ENCODE measurements around the gene ZZZ3. TPM values are rescaled to one million over a fixed set of nuclear protein-coding genes. Genes with fewer than 3 reads are reported as not detected.

ZZZ3 gene
- polyA plus RNA-seq, 1 experiment = 46.2 TPM

DNA sequence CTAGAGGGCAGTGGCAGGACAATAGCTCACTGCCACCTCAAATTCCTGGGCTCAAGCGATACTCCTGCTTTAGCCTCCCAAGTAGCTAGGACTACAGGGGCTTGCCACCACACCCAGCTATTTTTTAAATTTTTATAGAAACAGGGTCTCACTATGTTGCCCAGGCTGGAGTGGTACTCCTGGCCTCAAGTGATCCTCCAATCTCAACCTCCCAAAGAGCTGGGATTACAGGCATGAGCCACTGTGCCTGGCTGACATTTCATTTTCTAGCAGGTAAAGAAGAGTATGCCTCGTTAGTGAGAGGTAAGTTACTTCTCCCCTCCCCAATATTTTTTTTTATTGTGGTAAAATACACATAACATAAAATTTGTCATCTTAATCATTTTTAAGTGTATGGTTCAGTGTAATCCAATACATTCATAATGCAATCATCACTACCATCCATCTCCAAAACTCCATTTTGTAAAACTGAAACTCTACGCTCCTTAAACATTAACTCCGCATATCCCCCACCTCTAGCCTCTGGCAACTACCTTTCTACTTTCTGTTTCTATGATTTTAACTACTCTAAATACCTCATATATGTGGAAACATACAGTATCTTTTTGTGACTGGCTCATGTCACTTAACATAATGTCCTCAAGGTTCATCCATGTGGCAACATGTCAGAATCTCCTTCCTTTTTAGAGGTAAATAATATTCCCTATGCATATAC, 22.4 kb downstream of the ZZZ3 start:
- Histone ChIP-seq H3K9me3 (ENCODE audit: control insufficient read depth, insufficient read depth, low read length) (no peaks in the 10 kb centered on the region), H3K27ac (ENCODE audit: low read depth, low read length) (no peak overlapping the region), H3K27me3 (ENCODE audit: control insufficient read depth, insufficient read depth, low read length) (no peaks in the 10 kb centered on the region), H3K4me3 (ENCODE audit: low read depth, low read length) (no peak overlapping the region)
- CTCF ChIA-PET = interaction anchor here (0.7 kb wide), 1 partner anchor 56 kb away, joined by 3 read pairs; no protein-coding TSS in a partner anchor
- TF ChIP-seq, protein P1, sequence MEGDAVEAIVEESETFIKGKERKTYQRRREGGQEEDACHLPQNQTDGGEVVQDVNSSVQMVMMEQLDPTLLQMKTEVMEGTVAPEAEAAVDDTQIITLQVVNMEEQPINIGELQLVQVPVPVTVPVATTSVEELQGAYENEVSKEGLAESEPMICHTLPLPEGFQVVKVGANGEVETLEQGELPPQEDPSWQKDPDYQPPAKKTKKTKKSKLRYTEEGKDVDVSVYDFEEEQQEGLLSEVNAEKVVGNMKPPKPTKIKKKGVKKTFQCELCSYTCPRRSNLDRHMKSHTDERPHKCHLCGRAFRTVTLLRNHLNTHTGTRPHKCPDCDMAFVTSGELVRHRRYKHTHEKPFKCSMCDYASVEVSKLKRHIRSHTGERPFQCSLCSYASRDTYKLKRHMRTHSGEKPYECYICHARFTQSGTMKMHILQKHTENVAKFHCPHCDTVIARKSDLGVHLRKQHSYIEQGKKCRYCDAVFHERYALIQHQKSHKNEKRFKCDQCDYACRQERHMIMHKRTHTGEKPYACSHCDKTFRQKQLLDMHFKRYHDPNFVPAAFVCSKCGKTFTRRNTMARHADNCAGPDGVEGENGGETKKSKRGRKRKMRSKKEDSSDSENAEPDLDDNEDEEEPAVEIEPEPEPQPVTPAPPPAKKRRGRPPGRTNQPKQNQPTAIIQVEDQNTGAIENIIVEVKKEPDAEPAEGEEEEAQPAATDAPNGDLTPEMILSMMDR (IDR thresholded peaks at IDR 0.05; ENCODE audit: low read depth, low read length) = no peak
- POLR2A ChIA-PET = interaction anchor here (0.6 kb wide), 1 partner anchor 89 kb away, joined by 3 read pairs; no protein-coding TSS in a partner anchor
- no peak for DNase-seq (ENCODE audit: low read depth, low spot score)

DNA sequence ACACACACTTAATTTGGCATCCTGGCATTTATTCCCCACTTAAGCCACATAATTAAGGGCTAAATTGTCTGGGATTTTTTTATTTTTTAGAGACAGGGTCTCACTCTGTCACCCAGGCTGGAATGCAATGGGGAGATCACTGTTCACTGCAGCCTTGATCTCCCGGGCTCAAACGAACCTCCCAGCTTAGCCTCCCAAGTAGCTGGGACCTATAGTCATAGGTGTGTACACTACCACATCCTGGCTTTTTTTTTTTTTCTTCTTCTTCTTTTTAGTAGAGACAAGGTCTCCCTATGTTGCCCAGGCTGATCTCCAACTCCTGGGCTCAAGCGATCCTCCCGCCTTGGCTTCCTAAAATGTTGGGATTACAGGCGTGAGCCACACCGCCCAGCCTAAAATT, 24.2 kb downstream of the ZZZ3 start:
- ChIA-PET CTCF (no interaction called here), POLR2A (no interaction called here)
- TF ChIP-seq, protein P1 (IDR thresholded peaks at IDR 0.05; ENCODE audit: low read depth, low read length) = no peak

DNA sequence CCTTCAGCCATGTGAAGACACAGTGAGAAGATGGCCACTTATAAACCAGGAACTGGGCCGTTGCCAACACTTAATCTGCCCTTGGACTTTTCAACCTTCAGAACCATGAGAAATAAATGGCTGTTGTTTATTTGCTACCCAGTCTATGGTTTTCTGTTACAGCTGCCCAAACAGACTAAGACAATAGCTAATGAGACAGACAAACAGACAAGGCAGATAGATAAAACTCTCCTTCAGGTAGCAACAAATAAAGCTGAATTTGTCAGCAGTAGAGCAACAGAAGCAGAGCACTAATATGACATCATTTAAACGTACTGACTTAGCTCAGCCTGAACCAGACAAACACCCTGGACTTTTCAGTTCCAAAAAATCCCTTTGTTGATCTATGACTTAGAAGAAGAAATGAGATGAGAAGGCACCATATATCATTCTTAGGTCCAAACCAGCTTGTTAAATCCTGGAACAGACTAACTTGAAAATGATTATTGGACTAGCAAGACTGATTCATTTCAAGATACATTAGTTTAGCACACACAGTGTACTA, 27.0 kb downstream of the ZZZ3 start:
- DNase-seq (ENCODE audit: low read depth, low spot score) = no peak
- H3K4me3 ChIP-seq (ENCODE audit: low read depth, low read length) = no peak overlapping the region
- H3K9me3 ChIP-seq (ENCODE audit: control insufficient read depth, insufficient read depth, low read length) = peaks cover 3% of the 10 kb centered on the region; the same call in 1 of the 2 replicates
- TF ChIP-seq, protein P1 (IDR thresholded peaks at IDR 0.05; ENCODE audit: low read depth, low read length) = no peak
- no peaks in the 10 kb centered on the region for H3K27me3 ChIP-seq (ENCODE audit: control insufficient read depth, insufficient read depth, low read length)
- ChIA-PET CTCF (no interaction called here), POLR2A (no interaction called here)
- H3K27ac ChIP-seq (ENCODE audit: low read depth, low read length) = no peak overlapping the region

More for the DNA sequence above, 24.2 kb downstream of the ZZZ3 start:
- H3K4me3 ChIP-seq (ENCODE audit: low read depth, low read length) = no peak overlapping the region
- H3K27me3 ChIP-seq (ENCODE audit: control insufficient read depth, insufficient read depth, low read length) = no peaks in the 10 kb centered on the region
- H3K27ac ChIP-seq (ENCODE audit: low read depth, low read length) = no peak overlapping the region
- no peaks in the 10 kb centered on the region for H3K9me3 ChIP-seq (ENCODE audit: control insufficient read depth, insufficient read depth, low read length)
- no peak for DNase-seq (ENCODE audit: low read depth, low spot score)

DNA sequence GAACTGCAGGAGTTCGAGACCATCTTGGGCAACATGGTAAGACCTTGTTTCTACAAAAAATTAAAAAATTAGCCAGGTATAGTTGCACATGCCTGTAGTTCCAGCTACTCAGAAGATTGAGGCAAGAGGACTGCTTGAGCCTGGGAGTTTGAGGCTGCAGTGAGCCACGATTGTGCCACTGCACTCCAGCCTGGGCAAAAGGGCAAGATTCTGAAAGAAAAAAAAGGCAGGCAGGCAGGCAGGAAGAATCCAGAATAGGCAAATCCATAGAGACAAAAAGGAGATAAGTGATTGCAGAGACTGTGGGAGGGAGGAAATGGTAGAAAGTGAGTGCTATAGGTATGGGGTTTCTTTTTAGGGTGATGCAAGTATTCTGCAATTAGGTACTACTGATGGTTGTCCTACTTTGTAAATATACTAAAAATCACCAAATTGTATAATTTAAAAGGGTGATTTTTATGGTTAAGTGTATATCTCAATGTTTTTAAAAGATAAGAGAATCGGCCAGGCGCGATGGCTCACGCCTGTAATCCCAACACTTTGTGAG, 29.4 kb downstream of the ZZZ3 start:
- no peak overlapping the region for H3K4me3 ChIP-seq (ENCODE audit: low read depth, low read length)
- DNase-seq (ENCODE audit: low read depth, low spot score) = no peak
- H3K9me3 ChIP-seq (ENCODE audit: control insufficient read depth, insufficient read depth, low read length) = peaks cover 11% of the 10 kb centered on the region
- CTCF ChIA-PET = no interaction called here
- H3K27me3 ChIP-seq (ENCODE audit: control insufficient read depth, insufficient read depth, low read length) = no peaks in the 10 kb centered on the region
- TF ChIP-seq, protein P1 (IDR thresholded peaks at IDR 0.05; ENCODE audit: low read depth, low read length) = no peak
- no peak overlapping the region for H3K27ac ChIP-seq (ENCODE audit: low read depth, low read length)
- POLR2A ChIA-PET = no interaction called here

DNA sequence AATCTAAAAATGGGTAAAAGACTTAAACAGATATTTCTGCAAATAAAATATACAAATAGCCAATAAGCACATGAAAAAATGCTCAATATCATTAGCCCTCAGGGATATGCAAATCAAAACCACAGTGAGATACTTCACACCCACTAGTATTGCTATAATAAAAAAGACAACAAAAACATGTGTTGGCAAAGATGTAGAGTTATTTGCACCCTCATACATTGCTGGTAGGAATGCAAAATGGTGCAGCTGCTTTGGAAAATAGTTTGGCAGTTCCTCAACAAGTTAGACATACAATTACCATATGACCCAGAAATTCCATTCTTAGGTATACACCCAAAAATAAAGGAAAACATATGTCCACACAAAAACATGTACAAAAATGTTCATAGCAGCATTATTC, 30.2 kb downstream of the ZZZ3 start:
- CTCF ChIA-PET = no interaction called here
- no peaks in the 10 kb centered on the region for H3K27me3 ChIP-seq (ENCODE audit: control insufficient read depth, insufficient read depth, low read length)
- H3K9me3 ChIP-seq (ENCODE audit: control insufficient read depth, insufficient read depth, low read length) = peaks cover 11% of the 10 kb centered on the region
- no peak overlapping the region for H3K4me3 ChIP-seq (ENCODE audit: low read depth, low read length)
- TF ChIP-seq, protein P1 (IDR thresholded peaks at IDR 0.05; ENCODE audit: low read depth, low read length) = no peak
- DNase-seq (ENCODE audit: low read depth, low spot score) = no peak
- H3K27ac ChIP-seq (ENCODE audit: low read depth, low read length) = no peak overlapping the region
- POLR2A ChIA-PET = no interaction called here

Measured in AG04450 (cell line).